Mesenchymal stem cell (in vitro differentiated cells and primary cell): ENCODE data around the gene HMGN5.

Experiments
- DNase-seq: peaks from one replicate; pipeline ENCODE4 v3.0.0-alpha.2; 2013
- H2AFZ ChIP-seq: one replicate; pipeline ENCODE4 v1.6.1; 2013; ENCODE audit warnings: low read depth, mild to moderate bottlenecking, control low read depth, inconsistent platforms, low read length, moderate library complexity
- H2AK5ac ChIP-seq: 2 replicates; pipeline ENCODE4 v1.6.1; 2013; ENCODE audit warnings: low read length, moderate library complexity, mild to moderate bottlenecking, inconsistent platforms; ENCODE audit not compliant: severe bottlenecking
- H2BK120ac ChIP-seq: one replicate; pipeline ENCODE4 v1.6.1; 2013; ENCODE audit warnings: low read depth, mild to moderate bottlenecking, inconsistent platforms, low read length, moderate library complexity
- H2BK12ac ChIP-seq, 2 experiments: one replicate each; pipeline ENCODE4 v1.6.1; 2013; ENCODE audit warnings: inconsistent platforms in 2 of 2, low read length in 2 of 2, mild to moderate bottlenecking in 2 of 2, moderate library complexity in 2 of 2, control low read depth in 1 of 2
- H2BK15ac ChIP-seq: one replicate; pipeline ENCODE4 v1.6.1; 2013; ENCODE audit warnings: mild to moderate bottlenecking, low read depth, inconsistent platforms; ENCODE audit not compliant: poor library complexity, severe bottlenecking
- H2BK5ac ChIP-seq: 2 replicates; pipeline ENCODE4 v1.6.1; 2013; ENCODE audit warnings: low read depth, mild to moderate bottlenecking, low read length, control low read depth, inconsistent platforms; ENCODE audit not compliant: poor library complexity, severe bottlenecking
- H3K14ac ChIP-seq, 2 experiments: one replicate each; pipeline ENCODE4 v1.6.1; 2013; ENCODE audit warnings: inconsistent platforms in 2 of 2, low read length in 2 of 2, control low read depth in 1 of 2, mild to moderate bottlenecking in 1 of 2, moderate library complexity in 1 of 2
- H3K18ac ChIP-seq, 2 experiments: one replicate each; pipeline ENCODE4 v1.6.1; 2013; ENCODE audit warnings: inconsistent platforms in 2 of 2, low read length in 2 of 2, control low read depth in 1 of 2, low read depth in 1 of 2, mild to moderate bottlenecking in 1 of 2
- H3K23ac ChIP-seq, 2 experiments: one replicate each; pipeline ENCODE4 v1.6.1; 2013; ENCODE audit warnings: inconsistent platforms in 2 of 2, low read length in 2 of 2, mild to moderate bottlenecking in 2 of 2, moderate library complexity in 2 of 2, control low read depth in 1 of 2
- H3K27ac ChIP-seq: 2 replicates; pipeline ENCODE4 v1.5.1; 2013; ENCODE audit warnings: mild to moderate bottlenecking, moderate library complexity, low read length, control low read depth, inconsistent platforms; ENCODE audit not compliant: poor library complexity, severe bottlenecking
- H3K27me3 ChIP-seq, 2 experiments: 2 replicates each; pipeline versions ENCODE4 v1.6.1 to v1.7.0; 2013; ENCODE audit warnings: low read length in 2 of 2, mild to moderate bottlenecking in 2 of 2, moderate library complexity in 2 of 2, control low read depth in 1 of 2, inconsistent platforms in 1 of 2; ENCODE audit not compliant: control insufficient read depth in 1 of 2, insufficient read depth in 1 of 2
- H3K36me3 ChIP-seq, 2 experiments: 2 replicates each; pipeline versions ENCODE4 v1.6.1 to v1.7.0; 2013; ENCODE audit warnings: low read length in 2 of 2, control low read depth in 1 of 2, inconsistent platforms in 1 of 2, low read depth in 1 of 2, mild to moderate bottlenecking in 1 of 2; ENCODE audit not compliant: insufficient read depth in 2 of 2, control insufficient read depth in 1 of 2
- H3K4ac ChIP-seq, 2 experiments: one replicate each; pipeline ENCODE4 v1.6.1; 2013; ENCODE audit warnings: inconsistent platforms in 2 of 2, low read length in 2 of 2, mild to moderate bottlenecking in 2 of 2, moderate library complexity in 2 of 2, control low read depth in 1 of 2, low read depth in 1 of 2
- H3K4me1 ChIP-seq: 2 replicates; pipeline ENCODE4 v1.6.1; 2013; ENCODE audit warnings: low read depth, low read length, control low read depth; ENCODE audit not compliant: control insufficient read depth, insufficient read depth
- H3K4me2 ChIP-seq: 2 replicates; pipeline ENCODE4 v1.6.1; 2013; ENCODE audit warnings: low read length, mild to moderate bottlenecking, inconsistent platforms; ENCODE audit not compliant: poor library complexity, severe bottlenecking
- H3K4me3 ChIP-seq, 2 experiments: 2 replicates each; pipeline versions ENCODE4 v1.5.1 to v1.7.0; 2013; ENCODE audit warnings: low read length in 2 of 2, mild to moderate bottlenecking in 2 of 2, control low read depth in 1 of 2, low read depth in 1 of 2; ENCODE audit not compliant: insufficient read depth in 1 of 2
- H3K79me1 ChIP-seq: replicated peaks from 2 replicates; pipeline ENCODE4 v1.6.1; 2013; ENCODE audit warnings: mild to moderate bottlenecking, control low read depth, low read length, inconsistent platforms; ENCODE audit not compliant: poor library complexity, severe bottlenecking
- H3K9ac ChIP-seq: 2 replicates; pipeline ENCODE4 v1.7.0; 2013; ENCODE audit warnings: mild to moderate bottlenecking, low read length, moderate library complexity
- H3K9me3 ChIP-seq: 2 replicates; pipeline ENCODE4 v1.7.0; 2013; ENCODE audit warnings: mild to moderate bottlenecking, low read length; ENCODE audit not compliant: control insufficient read depth
- H4K8ac ChIP-seq: one replicate; pipeline ENCODE4 v1.6.1; 2013; ENCODE audit warnings: inconsistent platforms, mild to moderate bottlenecking, low read length, moderate library complexity
- H4K91ac ChIP-seq: one replicate; pipeline ENCODE4 v1.6.1; 2013; ENCODE audit warnings: mild to moderate bottlenecking, low read length, inconsistent platforms
- WGBS: methylation state at CpG from one replicate; pipeline ENCODE4 v1.1.7; 2013; ENCODE audit warnings: mixed read lengths; 5-methylcytosine and 5-hydroxymethylcytosine counted together

HMGN5 gene

DNA sequence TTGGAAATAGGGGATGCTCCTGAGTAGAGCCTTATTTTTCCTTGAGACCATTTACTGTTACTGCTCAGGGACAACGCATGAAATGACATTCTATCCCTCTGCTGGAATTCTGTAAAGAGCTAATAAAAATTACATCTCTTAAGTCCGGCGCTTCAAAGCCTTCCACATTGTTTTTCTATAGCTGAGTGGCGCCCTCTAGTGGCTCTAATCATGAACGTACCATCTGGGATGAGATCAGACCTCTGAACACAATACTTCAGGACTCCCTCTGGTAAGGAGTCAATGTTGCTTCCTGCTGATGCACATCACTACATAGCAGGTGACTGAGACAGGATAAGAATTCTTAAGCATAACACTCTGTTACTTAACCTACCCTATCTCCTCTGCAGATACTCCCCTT, 6.0 kb downstream of the HMGN5 start:
- Histone ChIP-seq H3K4me2 (no peak overlapping the region), H2BK120ac (no peak overlapping the region), H2BK15ac (no peak overlapping the region), H3K23ac (no peak overlapping the region), H3K4me3 (no peak overlapping the region), H2AK5ac (no peak overlapping the region), H3K4me1 (no peaks in the 10 kb centered on the region), H3K14ac (no peak overlapping the region), H3K9me3 (no peaks in the 10 kb centered on the region), H2BK5ac (no peak overlapping the region), H2BK12ac (no peak overlapping the region), H2AFZ (no peak overlapping the region), H3K27me3 (no peaks in the 10 kb centered on the region), H3K79me1 (no peaks in the 10 kb centered on the region), H3K4ac (no peak overlapping the region), H4K8ac (no peak overlapping the region), H3K9ac (no peak overlapping the region), H3K27ac (no peak overlapping the region), H3K36me3 (no peaks in the 10 kb centered on the region), H4K91ac (no peak overlapping the region), H3K18ac (no peak overlapping the region)
- WGBS: 15% methylated on average over 5 of the region's 5 CpGs
- DNase-seq: peak; percentile 46

DNA sequence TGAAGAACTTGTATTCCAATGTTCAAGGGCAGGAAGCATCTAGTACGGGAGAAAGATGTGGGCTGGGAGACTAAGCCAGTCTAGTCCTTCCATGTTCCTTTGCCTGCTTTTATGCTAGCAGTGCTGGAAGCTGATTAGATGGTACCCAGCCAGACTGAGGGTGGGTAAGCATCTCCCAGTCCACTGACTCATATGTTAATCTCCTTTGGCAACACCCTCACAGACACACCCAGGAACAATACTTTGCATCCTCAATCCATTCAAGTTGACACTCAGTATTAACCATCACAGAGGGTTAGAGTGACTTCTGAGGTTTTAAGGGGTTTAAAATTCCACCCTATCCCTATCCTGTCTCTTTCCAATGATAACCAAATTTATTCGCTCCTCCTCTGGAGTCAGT, 6.5 kb downstream of the HMGN5 start:
- no CpG with 5 or more reads among the region's 2 CpGs for WGBS
- Histone ChIP-seq H3K9ac (no peak overlapping the region), H3K36me3 (no peaks in the 10 kb centered on the region), H3K79me1 (no peaks in the 10 kb centered on the region), H4K8ac (no peak overlapping the region), H3K27me3 (no peaks in the 10 kb centered on the region), H3K14ac (no peak overlapping the region), H3K4me2 (no peak overlapping the region), H3K23ac (no peak overlapping the region), H2BK12ac (no peak overlapping the region), H2BK5ac (no peak overlapping the region), H4K91ac (no peak overlapping the region), H3K4ac (no peak overlapping the region), H2AK5ac (no peak overlapping the region), H2BK120ac (no peak overlapping the region), H3K18ac (no peak overlapping the region), H3K9me3 (no peaks in the 10 kb centered on the region), H2BK15ac (no peak overlapping the region), H2AFZ (no peak overlapping the region), H3K4me1 (no peaks in the 10 kb centered on the region), H3K27ac (no peak overlapping the region), H3K4me3 (no peak overlapping the region)
- no peak for DNase-seq

DNA sequence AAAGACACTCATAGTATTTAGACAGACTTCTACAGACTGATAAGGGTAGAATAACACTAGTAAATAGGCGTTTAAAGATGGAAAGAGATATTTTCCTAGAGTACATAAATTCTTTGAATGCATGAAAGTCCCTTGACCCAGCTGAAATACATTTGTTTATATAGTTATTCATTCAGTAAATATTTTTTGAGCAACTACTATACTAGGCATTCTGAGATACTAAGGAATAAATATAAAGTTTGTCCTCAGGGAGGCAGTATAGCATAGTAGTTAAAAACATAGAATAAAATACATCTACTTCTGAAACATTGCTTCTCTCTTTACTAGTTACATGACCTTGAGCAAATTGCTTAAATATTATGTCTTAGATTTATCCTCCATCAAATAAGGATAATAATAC, 27.4 kb downstream of the HMGN5 start:
- Histone ChIP-seq H3K23ac (no peak overlapping the region), H2BK15ac (no peak overlapping the region), H3K9ac (no peak overlapping the region), H4K91ac (no peak overlapping the region), H3K79me1 (no peaks in the 10 kb centered on the region), H2BK12ac (no peak overlapping the region), H3K9me3 (no peaks in the 10 kb centered on the region), H2BK5ac (no peak overlapping the region), H3K4ac (no peak overlapping the region), H4K8ac (no peak overlapping the region), H3K4me2 (no peak overlapping the region), H2AFZ (no peak overlapping the region), H3K36me3 (no peaks in the 10 kb centered on the region), H3K4me1 (no peaks in the 10 kb centered on the region), H3K27me3 (no peaks in the 10 kb centered on the region), H2AK5ac (no peak overlapping the region), H3K27ac (no peak overlapping the region), H3K14ac (no peak overlapping the region), H2BK120ac (no peak overlapping the region), H3K4me3 (no peak overlapping the region), H3K18ac (no peak overlapping the region)
- WGBS: no CpG with 5 or more reads among the region's 1 CpG
- DNase-seq: peak; percentile 29

DNA sequence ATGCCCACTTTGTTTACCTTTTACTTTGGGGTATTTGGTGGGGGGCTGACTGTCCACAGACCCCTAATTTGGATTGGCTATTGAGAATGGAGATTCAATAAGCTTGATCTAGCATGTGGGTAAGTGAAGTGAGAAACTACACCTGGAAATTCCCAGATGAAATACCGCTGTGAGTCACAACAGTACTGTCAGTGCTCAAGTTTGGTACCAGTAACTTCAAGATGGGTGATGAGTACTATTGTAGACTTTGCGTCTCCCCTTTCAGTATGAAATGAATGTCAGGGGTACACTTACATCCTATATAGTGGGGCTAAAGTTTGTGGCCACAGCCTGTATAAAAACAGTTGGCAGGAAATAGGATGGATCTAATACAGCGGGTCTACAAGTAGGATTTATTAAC, 33.3 kb downstream of the HMGN5 start:
- Histone ChIP-seq H3K14ac (no peak overlapping the region), H4K8ac (no peak overlapping the region), H3K4me1 (no peaks in the 10 kb centered on the region), H2BK5ac (no peak overlapping the region), H3K9me3 (no peaks in the 10 kb centered on the region), H2BK120ac (no peak overlapping the region), H3K4me2 (no peak overlapping the region), H3K27ac (no peak overlapping the region), H3K18ac (no peak overlapping the region), H3K36me3 (no peaks in the 10 kb centered on the region), H3K79me1 (no peaks in the 10 kb centered on the region), H3K9ac (no peak overlapping the region), H3K4ac (no peak overlapping the region), H2AFZ (no peak overlapping the region), H4K91ac (no peak overlapping the region), H3K4me3 (no peak overlapping the region), H2BK12ac (no peak overlapping the region), H3K23ac (no peak overlapping the region), H2BK15ac (no peak overlapping the region), H2AK5ac (no peak overlapping the region), H3K27me3 (no peaks in the 10 kb centered on the region)
- WGBS: 93% methylated on average over 3 of the region's 3 CpGs
- DNase-seq: no peak
